Fibroblast of lung (primary cell): ENCODE measurements around the gene TACC2.

Experiments used
- EZH2 ChIP-seq: IDR thresholded peaks from 2 replicates; pipeline ENCODE4 v1.5.1; 2012; ENCODE audit warnings: low read length, control low read depth, mild to moderate bottlenecking; ENCODE audit errors: missing control alignments
- TF ChIP-seq, protein P1 (sequence below), 2 donors: IDR thresholded peaks in 1 of 2; conservative IDR thresholded peaks in 1 of 2; 1 replicate in 1 of 2; 2 replicates in 1 of 2; pipeline ENCODE4 v1.5.1; 2011 to 2012; ENCODE audit warnings: low read length in 2 of 2, control low read depth in 1 of 2, inconsistent platforms in 1 of 2, low read depth in 1 of 2, mild to moderate bottlenecking in 1 of 2

DNA sequence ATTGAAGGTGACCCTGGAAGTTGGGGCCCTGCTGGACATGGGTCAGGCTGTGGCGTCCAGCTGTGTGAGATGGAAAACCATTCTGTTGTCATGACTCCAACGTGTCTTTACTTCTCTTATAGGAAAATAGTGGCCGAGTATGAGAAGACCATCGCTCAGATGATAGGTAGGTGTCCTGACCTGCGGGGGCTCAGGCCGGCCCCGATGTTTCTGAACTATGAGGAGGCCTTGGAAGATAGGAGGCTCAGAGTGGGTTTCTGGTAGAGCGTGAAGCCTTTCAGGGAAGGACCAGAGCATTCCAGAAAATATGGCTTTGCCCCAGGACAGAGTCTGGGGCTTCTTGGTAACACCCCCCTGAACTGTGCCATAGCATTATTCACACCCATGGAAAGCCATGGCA is 252.9 kb downstream of the TACC2 start:
- TF ChIP-seq, protein P1, sequence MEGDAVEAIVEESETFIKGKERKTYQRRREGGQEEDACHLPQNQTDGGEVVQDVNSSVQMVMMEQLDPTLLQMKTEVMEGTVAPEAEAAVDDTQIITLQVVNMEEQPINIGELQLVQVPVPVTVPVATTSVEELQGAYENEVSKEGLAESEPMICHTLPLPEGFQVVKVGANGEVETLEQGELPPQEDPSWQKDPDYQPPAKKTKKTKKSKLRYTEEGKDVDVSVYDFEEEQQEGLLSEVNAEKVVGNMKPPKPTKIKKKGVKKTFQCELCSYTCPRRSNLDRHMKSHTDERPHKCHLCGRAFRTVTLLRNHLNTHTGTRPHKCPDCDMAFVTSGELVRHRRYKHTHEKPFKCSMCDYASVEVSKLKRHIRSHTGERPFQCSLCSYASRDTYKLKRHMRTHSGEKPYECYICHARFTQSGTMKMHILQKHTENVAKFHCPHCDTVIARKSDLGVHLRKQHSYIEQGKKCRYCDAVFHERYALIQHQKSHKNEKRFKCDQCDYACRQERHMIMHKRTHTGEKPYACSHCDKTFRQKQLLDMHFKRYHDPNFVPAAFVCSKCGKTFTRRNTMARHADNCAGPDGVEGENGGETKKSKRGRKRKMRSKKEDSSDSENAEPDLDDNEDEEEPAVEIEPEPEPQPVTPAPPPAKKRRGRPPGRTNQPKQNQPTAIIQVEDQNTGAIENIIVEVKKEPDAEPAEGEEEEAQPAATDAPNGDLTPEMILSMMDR (conservative IDR thresholded peaks at IDR 0.05 in 1 of 2, IDR thresholded peaks at IDR 0.05 in 1 of 2; ENCODE audit: low read depth in 1 of 2, low read length in 2 of 2): no peak
- no peak for TF ChIP-seq EZH2
